Mucosa of descending colon (tissue), 3 donors: ENCODE results near the gene LRRC41. TPM values are rescaled to one million over a fixed set of nuclear protein-coding genes. Genes with fewer than 3 reads are reported as not detected.
"Not testable (repeated sequence)": the region's sequence is repeated elsewhere in the genome, so short reads cannot be mapped to it uniquely, and the experiment has no call there.

Source experiments
- ATAC-seq: fragments of 200-7000 bp; cut with Tn5 transposase; one replicate; pipeline ENCODE4 v1.9.1; 2020; ENCODE audit warnings: mild to moderate bottlenecking, moderate library complexity
- DNase-seq, 3 donors: peaks; one replicate each; pipeline ENCODE4 v3.0.0-alpha.2; 2020
- H3K36me3 ChIP-seq: fragments of 200-600 bp; one replicate; pipeline ENCODE4 v1.8.0; 2021; ENCODE audit warnings: low read depth, mild to moderate bottlenecking
- H3K4me1 ChIP-seq: fragments of 200-600 bp; one replicate; pipeline ENCODE4 v1.8.0; 2021; ENCODE audit warnings: low read depth, mild to moderate bottlenecking
- H3K4me3 ChIP-seq: fragments of 200-600 bp; one replicate; pipeline ENCODE4 v1.8.0; 2021; ENCODE audit warnings: mild to moderate bottlenecking
- H3K9me3 ChIP-seq: fragments of 200-600 bp; one replicate; pipeline ENCODE4 v1.8.0; 2021; ENCODE audit warnings: mild to moderate bottlenecking
- CTCF ChIP-seq: fragments of 200-600 bp; IDR thresholded peaks from one replicate; pipeline ENCODE4 v1.8.0; 2022; ENCODE audit warnings: antibody characterized with exemption, mild to moderate bottlenecking
- intact Hi-C, 2 donors: fragments of 100-400 bp; cut with DNase I in 1 of 2; cut with micrococcal nuclease in 1 of 2; formaldehyde crosslinking; loops; one replicate each; pipeline versions ENCODE4 v1.11.0 to v1.11.1; 2022; cut with DNase I, micrococcal nuclease
- total RNA-seq, 3 donors: library from RNA; stranded (reverse); fragmentation: NEBNext Ultra II Directional in 2 of 3; extraction: Animal tissue kit (Norgen Biotek cat#: 25700) in 2 of 3; gene quantifications; one replicate each; pipeline versions ENCODE4 v1.2.1 to v1.2.4, GENCODE V29; 2021 to 2023
- donor health status: DM: no; HTN: no; CAD: no; lungs with moderate emphysema.
- donor health status: DM: no; HTN: no; CAD: no.
- donor health status: DM: no; HTN: yes; CAD: no.

Gene LRRC41
- total RNA-seq, 3 donors from 2014 or later, result 41.8 to 56.0 (median 43.1) TPM

GRCh38 chr1:46335081-46335480 lies 31.7 kb upstream of the LRRC41 start:
- no peak overlapping the region for H3K4me3 ChIP-seq
- intact Hi-C loops, result no loop called here
- H3K36me3 ChIP-seq, result no peaks in the 10 kb centered on the region
- H3K9me3 ChIP-seq, result no peaks in the 10 kb centered on the region
- no peak for DNase-seq
- TF ChIP-seq CTCF, result no peak
- no peaks in the 10 kb centered on the region for H3K4me1 ChIP-seq
- ATAC-seq, result no peak

GRCh38 chr1:46334030-46334384 lies 30.6 kb upstream of the LRRC41 start:
- Histone ChIP-seq H3K36me3 (no peaks in the 10 kb centered on the region), H3K4me1 (no peaks in the 10 kb centered on the region), H3K4me3 (no peak overlapping the region), H3K9me3 (no peaks in the 10 kb centered on the region)
- intact Hi-C loops, result no loop called here
- TF ChIP-seq CTCF, result no peak
- ATAC-seq, result no peak
- DNase-seq, result no peak

GRCh38 chr1:46333300-46334029 lies 30.0 kb upstream of the LRRC41 start:
- Histone ChIP-seq H3K4me3 (no peak overlapping the region), H3K36me3 (no peaks in the 10 kb centered on the region), H3K9me3 (no peaks in the 10 kb centered on the region), H3K4me1 (no peaks in the 10 kb centered on the region)
- DNase-seq (peak in 1 of 3 donors; percentile 47), ATAC-seq (peak; percentile 91)
- intact Hi-C loops, result no loop called here
- TF ChIP-seq CTCF, result no peak

- ATAC-seq, intact Hi-C loops, H3K4me1 ChIP-seq: not testable (repeated sequence)
Observed at GRCh38 chr1:46331786-46332540, 28.5 kb upstream of the LRRC41 start.

GRCh38 chr1:46330381-46330780 lies 27.0 kb upstream of the LRRC41 start:
- ATAC-seq, H3K4me3 ChIP-seq, H3K4me1 ChIP-seq, H3K36me3 ChIP-seq, DNase-seq, intact Hi-C loops, H3K9me3 ChIP-seq: not testable (repeated sequence)

More at GRCh38 chr1:46331786-46332540, 28.5 kb upstream of the LRRC41 start:
- not testable (repeated sequence) for H3K36me3 ChIP-seq, H3K9me3 ChIP-seq, DNase-seq, H3K4me3 ChIP-seq

- H3K36me3 ChIP-seq, H3K4me3 ChIP-seq, ATAC-seq, H3K4me1 ChIP-seq, H3K9me3 ChIP-seq, intact Hi-C loops, DNase-seq: not testable (repeated sequence)
Observed at GRCh38 chr1:46329807-46330206, 26.4 kb upstream of the LRRC41 start.

- H3K4me3 ChIP-seq, intact Hi-C loops, H3K9me3 ChIP-seq, ATAC-seq, H3K36me3 ChIP-seq, H3K4me1 ChIP-seq, DNase-seq: not testable (repeated sequence)
Observed at GRCh38 chr1:46328182-46328581, 24.8 kb upstream of the LRRC41 start.

GRCh38 chr1:46325285-46326076 lies 22.1 kb upstream of the LRRC41 start:
- H3K4me1 ChIP-seq, H3K9me3 ChIP-seq, H3K36me3 ChIP-seq, ATAC-seq, intact Hi-C loops, H3K4me3 ChIP-seq, DNase-seq: not testable (repeated sequence)

GRCh38 chr1:46322191-46322590 lies 18.8 kb upstream of the LRRC41 start:
- H3K9me3 ChIP-seq, H3K4me3 ChIP-seq, H3K4me1 ChIP-seq, H3K36me3 ChIP-seq, DNase-seq, intact Hi-C loops, ATAC-seq: not testable (repeated sequence)

- H3K36me3 ChIP-seq, DNase-seq, H3K4me3 ChIP-seq, intact Hi-C loops, H3K9me3 ChIP-seq, ATAC-seq, H3K4me1 ChIP-seq: not testable (repeated sequence)
Observed at GRCh38 chr1:46319960-46320914, 16.8 kb upstream of the LRRC41 start.
